DOHH2 (cell line): ENCODE results near the gene CLMN.

Experiments used
- CTCF ChIP-seq: fragments of 200-600 bp; sonication (generic); IDR thresholded peaks from one replicate; pipeline ENCODE4 v1.5.1; 2014; ENCODE audit warnings: antibody characterized with exemption, mild to moderate bottlenecking, low read depth, low read length; ENCODE audit not compliant: poor library complexity, severe bottlenecking
- EZH2phosphoT487 ChIP-seq: fragments of 200-600 bp; sonication (generic); IDR thresholded peaks from 2 replicates; pipeline ENCODE4 v1.6.1; 2017; ENCODE audit warnings: borderline replicate concordance, mild to moderate bottlenecking, antibody characterized with exemption, low read length, moderate library complexity, mixed read lengths

GRCh38 chr14:95265106-95266094 is 54.3 kb downstream of the CLMN start:
- TF ChIP-seq CTCF (no peak), EZH2phosphoT487 (no peak)
